NCI-H2171 (cell line): ENCODE measurements around the gene ETDA.
"Not testable (repeated sequence)": the region's sequence is repeated elsewhere in the genome, so short reads cannot be mapped to it uniquely, and the experiment has no call there.

Experiments used
- DNase-seq: peaks from one replicate; lab custom pipeline; 2025; lab: John Stamatoyannopoulos, UW

ETDA gene

GRCh38 chrX:135252011-135252518, at the start of gene ETDA:
Gene ETDA, plus strand, starts transcription at chrX:135252061. Its CDS starts 1,216 bp downstream, at chrX:135253277.
- DNase-seq = not testable (repeated sequence)

DNA sequence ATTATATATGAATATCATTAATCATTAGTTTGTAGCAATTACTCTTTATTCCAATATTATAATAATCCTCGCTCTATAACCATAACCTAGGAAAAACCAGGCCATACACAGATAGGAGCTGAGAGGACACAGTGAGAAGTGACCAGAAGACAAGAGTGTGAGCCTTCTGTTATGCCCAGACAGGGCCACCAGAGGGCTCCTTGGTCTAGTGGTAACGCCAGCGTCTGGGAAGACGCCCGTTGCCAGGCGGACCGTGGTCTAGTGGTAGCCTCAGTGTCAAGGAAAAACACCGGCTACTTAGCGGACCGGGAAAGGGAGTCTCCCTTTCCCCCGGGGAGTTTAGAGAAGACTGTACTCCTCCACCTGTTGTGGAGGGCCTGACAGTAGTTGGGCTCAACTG, 45.4 kb upstream of the ETDA start:
- DNase-seq = not testable (repeated sequence)

- no peak for DNase-seq
Observed at GRCh38 chrX:135213200-135213844, 38.5 kb upstream of the ETDA start.

DNA sequence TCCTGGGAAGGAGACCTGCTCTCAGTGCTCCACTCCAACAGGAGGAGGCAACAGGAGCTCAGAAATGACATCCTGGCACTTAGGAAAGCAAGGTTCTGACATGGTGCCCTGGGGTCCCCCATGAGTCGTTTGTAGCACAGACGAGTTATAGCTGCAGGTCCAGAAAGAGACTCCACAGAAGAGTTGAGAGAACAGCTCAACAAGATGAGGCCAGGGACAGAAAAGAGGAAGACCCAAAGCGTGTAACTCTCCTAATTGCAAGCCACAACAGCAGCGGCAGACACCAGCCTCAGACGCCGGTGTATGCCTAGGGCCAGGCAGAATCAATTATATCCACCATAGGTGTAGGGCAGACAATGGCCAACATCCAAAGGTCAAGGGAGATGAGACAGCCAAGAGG, 5.9 kb upstream of the ETDA start:
- not testable (repeated sequence) for DNase-seq

- not testable (repeated sequence) for DNase-seq
Observed at GRCh38 chrX:135256087-135256684, 4.3 kb downstream of the ETDA start.

DNA sequence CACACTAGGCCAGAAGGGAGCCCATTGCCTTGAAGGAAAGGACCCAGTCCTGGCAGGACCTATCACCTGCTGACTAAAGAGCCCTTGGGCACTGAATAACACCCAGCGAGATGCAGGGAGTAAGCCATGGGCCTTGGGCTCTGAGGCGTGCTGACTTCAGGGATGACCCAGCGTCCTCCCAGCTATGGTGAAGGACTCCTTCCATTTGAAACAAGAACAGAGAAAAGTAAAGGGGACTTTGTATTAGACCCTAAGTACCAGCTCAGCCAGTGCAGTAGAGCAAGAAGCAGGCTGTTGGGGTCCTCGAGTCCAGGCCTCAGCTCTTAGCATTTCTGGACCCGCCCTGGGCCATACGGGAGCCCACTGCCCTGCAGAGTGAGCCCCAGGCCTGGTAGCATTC, 5.1 kb downstream of the ETDA start:
- DNase-seq = no peak

- no peak for DNase-seq
Observed at GRCh38 chrX:135257469-135257868, 5.6 kb downstream of the ETDA start.

DNA sequence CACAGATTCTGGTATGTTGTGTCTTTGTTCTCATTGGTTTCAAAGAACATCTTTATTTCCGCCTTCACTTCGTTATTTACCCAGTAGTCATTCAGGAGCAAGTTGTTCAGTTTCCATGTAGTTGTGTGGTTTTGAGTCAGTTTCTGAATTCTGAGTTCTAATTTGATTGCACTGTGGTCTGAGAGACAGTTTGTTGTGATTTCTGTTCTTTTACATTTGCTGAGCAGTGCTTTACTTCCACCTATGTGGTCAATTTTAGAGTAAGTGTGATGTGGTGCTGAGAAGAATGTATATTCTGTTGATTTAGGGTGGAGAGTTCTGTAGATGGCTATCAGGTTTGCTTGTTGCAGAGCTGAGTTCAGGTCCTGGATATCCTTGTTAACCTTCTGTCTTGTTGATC, 9.1 kb downstream of the ETDA start:
- not testable (repeated sequence) for DNase-seq

DNA sequence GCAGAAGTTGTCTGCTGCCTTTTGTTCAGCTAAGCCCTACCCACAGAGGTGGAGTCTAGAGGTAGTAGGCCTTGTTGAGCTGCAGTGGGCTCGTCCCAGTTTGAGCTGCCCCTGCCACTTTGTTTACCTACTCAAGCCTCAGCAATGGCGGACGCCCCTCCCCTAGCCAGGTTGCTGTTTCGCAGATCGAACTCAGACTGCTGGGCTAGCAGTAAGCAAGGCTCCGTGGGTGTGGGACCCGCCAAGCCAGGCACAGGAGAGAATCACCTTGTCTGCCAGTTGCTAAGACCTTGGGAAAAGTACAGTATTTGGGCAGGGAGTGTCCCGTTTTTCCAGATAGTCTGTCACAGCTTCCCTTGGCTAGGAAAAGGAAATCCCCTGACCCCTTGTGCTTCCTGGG, 11.5 kb downstream of the ETDA start:
- DNase-seq = not testable (repeated sequence)

DNA sequence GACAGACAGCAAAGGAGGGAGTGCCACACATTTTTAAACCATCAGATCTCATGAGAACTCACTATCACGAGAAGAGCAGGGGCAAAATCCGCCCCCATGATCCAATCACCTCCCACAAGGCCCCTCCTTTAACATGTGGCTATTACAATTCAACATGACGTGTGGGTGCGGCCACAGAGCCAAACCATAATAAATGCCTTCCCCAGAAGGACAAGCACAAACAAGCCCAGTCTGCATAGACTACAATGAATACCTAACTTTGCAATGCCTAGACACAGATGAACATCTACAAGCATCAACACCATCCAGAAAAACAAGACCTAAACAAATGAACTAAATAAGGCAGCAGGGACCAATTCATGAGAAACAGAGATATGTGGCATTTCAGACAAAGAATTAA, 12.3 kb downstream of the ETDA start:
- DNase-seq = no peak

DNA sequence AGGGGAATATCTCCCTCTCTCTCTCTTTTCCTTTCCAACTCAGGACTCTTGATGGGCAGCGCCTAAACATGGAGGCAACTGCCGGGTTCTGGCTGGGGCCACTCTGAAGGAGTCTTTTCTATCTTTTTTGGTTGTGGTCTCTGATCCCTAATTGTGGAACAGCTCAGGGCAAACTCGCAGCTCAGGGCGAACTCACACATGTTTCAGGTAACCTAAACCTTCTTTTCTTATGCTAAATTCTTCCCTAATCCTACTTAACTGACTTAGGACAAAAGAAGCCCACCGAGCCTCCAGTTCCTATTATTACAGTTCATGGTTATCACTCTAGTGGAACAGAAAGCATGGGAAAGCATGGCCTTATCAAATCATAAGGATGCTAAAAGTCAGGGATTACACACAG, 21.3 kb downstream of the ETDA start:
- DNase-seq = no peak

DNA sequence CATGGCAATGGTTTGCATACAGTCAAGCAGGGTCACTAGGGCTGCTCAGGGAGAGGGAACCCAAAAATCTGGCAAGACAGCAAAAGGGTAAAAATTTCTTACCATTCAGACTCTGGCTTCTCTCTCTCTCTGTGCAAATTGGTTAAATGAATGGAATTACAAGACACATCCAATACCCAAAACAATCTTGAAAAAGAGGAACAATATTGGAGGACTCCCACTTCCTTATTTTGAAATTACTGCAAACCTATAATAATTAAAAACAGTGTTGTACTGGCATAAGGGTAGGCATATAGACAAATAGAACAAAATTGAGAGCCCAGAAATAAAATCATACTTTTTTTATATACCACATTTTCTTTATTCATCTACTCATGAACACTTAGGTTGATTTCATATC, 24.1 kb downstream of the ETDA start:
- DNase-seq = no peak

DNA sequence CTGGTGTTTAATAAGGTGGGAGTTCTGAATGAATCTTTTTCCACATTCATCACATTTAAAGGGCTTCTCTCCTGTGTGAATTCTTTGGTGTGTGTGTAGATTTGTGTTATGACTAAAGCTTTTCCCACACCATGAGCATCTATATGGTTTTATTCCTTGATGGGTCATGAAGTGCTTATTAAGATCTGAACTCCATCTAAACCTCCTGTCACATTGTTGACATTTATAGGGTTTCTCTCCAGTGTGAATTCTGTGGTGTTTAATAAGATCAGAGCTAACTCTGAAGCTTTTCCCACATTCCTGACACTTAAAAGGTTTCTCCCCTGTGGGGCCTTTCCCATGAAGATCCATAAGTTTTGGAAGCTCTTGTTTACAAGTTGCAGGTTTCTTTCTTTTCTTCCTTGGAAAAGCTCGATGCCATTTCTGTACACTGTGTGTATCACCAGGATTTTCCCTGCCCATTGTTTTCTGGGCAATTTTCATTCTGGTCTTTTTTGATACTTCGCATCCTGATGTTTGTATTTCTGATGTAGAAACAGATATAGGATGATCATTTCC, 35.5 kb downstream of the ETDA start:
- no peak for DNase-seq

- DNase-seq = no peak
Observed at GRCh38 chrX:135295238-135295943, 43.5 kb downstream of the ETDA start.

DNA sequence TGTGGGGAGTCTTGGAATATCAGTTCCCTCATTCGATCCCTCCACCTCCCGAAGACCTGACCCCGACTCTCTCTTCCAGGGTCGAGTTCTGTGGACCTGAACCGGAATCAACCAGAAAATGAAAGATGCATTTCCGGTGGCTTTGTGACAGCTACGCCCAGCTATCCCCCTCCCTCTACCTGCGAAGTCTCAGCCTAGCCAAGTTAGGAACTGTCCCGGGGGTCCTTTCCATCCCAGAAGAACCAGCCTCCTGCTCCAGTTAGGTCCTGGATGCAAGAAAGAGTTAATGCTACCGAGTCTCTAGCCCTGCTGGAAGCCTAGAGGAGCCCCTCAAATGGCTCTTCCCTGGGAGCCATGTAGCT, 44.1 kb downstream of the ETDA start:
- no peak for DNase-seq

DNA sequence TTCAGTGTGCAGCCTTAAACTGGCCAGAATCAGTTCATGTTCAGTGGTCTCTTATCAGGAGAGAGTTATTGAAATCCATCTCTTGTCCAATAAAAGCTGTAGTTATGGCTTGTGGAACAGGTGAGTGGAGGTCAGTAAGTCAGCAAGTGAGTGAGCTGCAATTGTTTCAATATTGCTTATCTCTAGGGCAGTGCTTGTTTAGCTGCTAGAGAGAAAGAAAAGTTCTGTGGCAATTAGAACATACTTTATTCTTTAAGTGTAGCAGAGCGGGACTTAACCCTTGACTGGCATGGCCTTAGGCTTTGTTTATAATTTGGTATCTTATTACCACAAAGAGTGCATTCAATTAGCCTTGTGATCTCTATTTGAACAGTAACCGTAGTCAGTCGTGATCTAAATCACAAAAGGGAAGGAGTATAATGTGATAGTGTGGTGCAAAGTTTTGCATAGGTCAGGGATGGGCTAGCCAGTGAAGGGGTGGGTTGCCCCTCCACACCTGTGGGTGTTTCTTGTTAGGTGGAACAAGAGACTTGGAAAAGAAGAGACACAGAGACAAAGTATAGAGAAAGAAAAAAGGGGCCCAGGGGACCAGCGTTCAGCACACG, 50.5 kb downstream of the ETDA start:
- DNase-seq = no peak
